ENCODE measurements around the gene ELMO3.

The ELMO3 gene

DNA sequence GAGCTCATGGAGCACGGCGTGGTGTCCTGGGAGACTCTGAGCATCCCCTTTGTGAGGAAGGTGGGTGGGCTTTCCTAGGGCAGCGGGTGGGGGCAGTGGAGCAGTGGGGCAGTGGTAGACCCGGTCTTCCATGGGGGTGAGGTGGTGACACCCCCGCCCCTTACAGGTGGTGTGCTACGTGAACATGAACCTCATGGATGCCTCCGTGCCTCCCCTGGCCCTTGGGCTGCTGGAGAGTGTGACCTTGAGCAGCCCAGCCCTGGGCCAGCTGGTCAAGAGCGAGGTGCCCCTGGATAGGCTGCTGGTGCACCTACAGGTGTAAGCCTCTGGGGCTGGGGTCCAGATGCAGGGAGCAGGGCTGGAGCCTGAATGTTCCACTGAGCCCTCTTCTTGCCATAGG lies 1.6 kb downstream of the ELMO3 start:
- no peak for DNase-seq

DNA sequence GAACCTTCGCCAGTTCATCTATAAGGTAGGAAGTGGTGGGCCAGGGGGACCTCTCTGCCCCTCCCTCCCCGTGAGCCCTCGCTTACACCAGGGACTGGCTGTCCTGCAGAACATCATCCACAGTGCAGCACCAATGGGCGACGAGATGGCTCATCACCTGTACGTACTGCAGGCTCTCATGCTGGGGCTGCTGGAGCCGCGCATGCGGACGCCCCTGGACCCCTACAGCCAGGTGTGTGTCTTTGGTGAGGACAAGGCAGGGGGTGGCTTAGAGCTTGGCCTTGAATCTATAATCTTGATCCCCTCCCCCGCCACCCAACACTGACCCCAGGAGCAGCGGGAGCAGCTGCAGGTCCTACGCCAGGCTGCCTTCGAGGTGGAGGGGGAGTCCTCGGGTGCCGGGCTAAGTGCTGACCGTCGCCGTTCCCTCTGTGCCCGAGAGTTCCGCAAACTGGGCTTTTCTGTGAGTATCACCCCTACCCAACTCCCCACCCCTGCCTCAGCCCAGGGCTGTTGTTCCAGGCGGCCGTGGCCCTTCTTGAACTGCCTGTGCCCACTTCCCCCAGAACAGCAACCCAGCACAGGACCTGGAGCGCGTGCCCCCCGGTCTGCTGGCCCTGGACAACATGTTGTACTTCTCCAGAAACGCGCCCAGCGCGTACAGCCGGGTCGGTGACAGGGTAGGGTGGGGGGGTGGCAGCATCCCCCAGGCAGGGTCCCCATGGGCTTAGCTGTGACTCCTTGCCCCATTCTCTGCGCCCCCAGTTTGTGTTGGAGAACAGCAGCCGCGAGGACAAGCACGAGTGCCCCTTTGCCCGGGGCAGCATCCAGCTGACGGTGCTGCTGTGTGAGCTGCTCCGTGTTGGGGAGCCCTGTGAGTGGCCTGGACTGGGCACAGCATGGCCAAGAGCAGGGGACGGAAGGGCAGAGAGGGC lies 2.7 kb downstream of the ELMO3 start:
- no peak for DNase-seq

DNA sequence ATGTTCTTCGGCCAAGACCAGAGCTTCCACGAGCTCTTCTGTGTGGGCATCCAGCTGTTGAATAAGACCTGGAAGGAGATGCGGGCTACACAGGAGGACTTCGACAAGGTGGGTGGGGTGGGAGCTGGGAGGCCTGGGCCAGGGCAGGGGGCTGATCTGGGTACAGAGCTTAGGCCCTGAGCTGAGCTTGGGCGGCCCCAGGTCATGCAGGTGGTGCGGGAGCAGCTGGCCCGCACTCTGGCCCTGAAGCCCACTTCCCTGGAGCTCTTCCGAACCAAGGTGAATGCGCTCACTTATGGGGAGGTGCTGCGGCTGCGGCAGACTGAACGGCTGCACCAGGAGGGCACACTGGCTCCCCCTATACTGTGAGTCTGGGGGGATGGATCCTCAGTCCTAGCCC lies 3.5 kb downstream of the ELMO3 start:
- no peak for DNase-seq

DNA sequence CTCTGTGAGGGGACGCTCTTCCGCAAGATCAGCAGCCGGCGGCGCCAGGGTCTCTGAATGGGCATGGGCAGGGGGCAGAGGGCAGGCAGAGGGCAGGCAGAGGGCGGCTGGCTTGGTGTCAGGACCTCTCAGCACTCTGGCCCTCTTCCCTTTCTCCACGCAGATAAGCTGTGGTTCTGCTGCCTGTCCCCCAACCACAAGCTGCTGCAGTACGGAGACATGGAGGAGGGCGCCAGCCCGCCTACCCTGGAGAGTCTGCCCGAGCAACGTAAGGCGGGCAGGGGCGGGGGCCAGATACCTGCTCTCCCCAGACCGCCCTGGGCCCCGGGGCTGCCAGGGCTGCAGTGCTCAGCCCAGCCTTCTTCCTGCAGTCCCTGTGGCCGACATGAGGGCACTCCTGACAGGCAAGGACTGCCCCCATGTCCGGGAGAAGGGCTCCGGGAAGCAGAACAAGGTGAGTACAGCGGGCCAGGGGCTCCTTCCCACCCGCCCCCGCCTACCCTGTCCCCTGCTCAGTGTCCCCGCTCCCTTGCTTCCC lies 4.1 kb downstream of the ELMO3 start:
- DNase-seq, result no peak

DNA sequence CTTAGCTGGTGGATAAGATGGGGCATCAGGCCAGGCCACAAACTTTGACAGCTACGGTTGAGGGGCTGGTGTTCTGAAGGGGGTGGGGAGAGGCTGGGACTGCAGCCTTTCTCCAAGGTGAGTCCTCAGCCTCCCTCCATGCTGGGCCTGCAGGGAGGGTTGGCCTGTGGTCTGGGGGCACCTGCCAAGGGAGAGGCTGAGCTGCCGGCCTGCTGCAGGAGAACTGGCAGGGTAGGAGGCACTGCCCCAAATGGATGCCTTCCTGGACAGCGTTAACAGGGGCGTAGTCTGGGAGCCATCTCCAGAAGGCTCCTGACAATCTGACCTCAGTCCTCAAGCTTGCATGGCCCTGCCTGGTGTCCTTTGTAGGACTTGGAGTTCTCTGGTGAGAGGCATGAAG lies 5.1 kb downstream of the ELMO3 start:
- no peak for DNase-seq

DNA sequence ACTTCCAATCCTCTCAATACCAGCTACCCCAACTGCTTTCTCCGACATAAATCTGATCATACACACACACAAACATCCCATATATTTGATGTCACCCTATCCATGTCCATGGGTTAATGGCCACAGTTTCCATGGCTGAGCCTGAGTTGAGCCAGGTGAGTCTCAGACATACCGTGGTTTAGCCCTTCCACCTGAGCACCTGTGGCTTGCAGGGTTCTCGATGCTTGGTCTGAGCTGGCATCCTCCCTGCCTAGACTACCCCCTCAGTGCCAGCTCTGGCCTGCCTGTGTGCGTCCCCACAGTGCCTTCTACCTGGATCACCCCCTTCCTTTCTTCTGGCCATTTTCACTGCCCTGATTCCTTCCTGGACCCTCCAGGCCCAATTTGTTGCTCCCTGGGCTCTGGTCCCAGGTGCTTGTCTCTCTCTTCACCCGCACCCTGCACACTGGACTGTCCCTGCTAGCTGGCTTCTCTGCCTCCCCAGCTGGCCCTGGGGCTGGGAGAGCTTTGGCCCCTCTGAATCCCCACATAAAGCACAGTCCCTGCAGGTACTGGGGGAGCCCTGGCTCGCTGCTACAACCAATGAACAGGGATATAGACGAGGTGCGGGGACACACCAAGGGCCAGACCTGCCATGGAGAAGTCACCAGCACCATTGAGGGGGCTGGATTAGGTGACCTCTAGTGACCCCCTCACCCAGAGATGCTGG lies 7.4 kb downstream of the ELMO3 start:
- no peak for DNase-seq

DNA sequence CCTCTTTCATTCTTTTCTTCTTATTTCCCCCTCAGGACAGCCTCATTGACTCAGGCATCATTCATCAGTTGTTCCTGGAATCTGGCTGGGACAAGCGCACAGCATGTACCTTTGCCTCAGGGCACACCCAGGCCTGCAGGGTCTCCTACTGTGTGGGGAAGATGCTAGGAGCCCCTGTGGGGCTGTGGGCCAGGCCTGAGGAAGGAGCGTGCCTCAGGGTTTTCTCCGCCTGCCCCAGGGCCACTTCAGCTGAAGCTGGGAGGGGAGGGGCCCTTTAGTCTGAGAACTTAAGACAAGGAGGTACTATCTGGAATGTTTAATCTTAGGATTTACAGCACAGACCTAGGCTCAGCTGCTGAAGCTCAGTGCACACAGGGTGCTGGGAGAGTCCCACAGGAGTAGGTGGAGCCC lies 7.9 kb downstream of the ELMO3 start:
- no peak for DNase-seq

DNA sequence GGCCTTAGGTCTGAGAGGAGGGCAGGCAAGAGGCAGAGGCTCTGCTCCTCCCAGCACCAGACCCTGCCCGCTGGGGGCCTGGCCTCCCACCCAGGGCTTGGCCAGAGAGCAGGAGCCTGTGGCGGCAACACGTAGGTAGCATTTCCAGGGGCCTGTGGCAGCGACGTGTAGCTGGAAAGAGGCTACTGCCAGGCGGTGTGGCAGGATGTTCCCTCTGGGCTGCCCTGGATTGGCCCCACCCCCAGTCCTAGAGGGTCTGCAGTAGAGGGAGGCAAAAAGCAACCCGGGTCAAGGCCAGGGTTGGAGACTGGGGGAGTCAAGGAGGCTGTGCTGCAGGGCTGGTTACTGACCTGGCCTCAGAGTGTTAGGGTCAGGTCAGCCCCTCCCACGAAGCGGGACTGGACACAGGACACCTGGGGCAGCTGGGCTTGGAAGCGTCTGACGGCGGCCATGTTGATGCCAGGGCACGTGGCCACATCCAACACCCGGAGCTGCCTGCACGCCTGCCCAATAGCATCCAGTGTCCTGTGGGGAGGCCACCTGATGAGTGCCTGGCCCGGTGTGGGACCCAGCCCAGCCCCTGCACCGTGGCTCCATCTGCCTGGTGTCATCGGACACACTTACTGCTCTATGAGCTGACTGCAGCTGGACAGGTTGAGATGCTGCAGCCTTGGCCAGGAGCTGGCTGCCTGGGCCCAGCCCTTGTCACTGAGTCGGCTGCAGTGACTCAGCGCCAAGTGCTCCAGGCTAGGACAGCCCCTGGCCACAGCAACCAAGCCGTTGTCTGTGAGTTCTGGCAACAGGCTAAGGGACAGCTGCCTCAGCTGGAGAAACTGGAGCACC lies 8.5 kb downstream of the ELMO3 start:
- DNase-seq, result no peak

DNA sequence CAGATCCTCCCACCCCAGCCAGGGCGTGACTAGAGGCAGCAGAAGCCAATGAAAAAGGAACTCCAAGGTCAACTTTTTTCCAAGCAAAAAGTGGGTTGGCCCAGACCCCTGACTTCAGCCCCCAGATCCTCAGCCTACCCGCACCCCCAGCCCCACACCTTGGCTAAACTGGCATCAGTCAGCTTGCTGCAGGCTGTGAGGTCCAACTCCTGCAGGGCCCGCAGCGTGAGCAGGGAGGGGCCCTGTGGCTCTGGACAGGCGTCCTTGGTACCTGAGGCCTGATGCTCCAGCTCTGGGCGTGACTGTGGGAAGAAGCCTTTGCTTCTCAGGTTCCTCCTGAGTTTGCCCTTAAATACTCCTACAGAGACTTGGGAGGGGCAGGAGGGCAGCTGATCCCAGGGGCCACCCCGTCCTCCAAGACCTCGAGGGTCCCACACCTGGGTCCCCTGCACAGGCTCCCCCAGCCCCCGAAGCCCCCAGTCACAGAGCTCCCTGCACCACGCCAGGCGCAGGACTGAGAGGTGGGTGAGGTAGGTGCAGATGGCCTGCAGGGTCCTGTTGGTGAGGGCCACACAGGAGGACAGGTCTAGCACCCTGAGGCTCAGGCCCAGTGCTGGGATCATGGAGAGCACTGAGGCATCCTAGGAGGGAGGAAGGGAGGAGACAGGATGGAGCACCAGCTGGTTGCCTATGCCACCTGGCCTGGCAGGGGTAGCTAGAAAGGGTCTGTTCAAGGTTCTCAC lies 9.4 kb downstream of the ELMO3 start:
- DNase-seq, result no peak

DNA sequence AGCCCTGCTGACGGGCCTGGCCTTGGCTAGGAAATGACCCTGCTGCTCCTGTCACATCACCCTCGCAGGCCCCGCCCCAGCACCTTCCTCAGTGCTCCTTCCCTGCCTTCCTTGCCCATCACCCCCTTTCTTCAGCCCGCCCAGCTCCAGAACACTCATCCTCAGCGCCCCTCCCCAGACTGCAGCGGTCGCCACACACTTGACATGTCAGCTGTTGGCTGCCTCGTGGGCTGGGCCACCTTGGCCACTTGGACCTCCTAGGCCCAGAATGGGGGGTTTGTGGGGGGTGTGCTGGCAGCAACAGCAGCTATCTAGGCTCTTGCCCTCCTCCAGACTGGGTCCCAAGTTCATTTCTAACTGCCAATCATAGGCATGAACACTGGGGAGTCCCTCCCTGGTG lies 10.6 kb downstream of the ELMO3 start:
- no peak for DNase-seq

DNA sequence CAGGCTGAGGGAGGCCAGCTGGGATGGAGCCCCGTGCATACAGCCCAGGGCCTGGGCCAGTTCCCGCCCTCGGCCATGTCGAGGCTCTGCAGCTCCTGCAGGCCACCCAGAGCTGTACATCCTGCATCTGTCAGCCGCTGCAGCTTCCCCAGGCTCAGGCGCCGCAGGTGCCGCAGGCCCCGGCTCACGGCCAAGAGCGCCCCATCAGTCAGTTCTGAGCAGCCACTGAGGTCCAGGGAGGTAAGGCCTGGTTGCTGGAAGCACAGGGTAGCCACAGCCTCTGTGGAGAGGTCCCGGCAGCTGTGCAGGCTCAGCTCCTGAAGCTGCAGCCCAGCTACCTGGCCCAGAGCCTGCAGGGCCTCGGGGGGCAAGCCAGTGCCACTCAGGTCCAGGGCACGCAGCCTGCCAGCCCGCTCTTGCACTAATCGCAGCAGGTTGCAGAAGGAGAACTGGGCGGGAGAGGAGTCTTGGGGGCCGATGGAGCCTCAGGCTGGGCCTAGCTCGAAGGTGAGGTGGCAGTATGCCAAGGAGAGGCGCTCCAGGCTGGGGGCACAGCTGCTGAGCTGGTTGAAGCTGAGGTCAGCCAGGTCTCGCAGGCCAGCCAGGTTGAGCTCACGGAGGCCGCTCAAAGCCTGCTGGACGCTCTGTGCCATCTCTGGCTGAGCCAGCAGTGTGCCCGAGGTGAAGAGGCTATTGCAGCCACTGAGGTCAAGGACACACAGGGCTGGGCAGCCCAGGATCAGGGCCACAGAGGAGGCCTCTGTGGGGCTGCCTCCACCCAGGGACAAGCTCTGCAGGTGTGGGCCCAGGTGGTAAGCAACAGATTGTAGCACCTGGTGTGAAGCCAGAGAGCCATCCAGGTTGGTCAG lies 11.4 kb downstream of the ELMO3 start:
- no peak for DNase-seq

DNA sequence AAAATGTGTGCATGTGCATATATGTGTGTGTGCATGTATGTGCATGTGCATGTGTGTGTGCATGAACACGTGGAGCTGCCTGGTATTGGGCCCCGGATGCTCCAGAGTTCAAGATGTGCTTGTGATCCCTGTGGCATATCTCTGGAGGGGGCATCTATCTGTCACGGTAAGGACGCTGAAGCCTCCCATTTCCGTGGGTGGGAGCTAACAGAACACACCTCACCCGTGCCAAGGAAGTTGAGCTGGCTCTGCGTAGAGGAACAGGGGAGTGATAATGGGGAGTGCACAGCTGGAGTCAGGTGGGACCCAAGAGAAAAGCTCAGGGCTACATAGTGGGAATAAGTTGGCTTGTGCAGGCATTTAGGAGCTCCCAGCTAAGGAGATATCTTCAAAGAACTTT lies 12.7 kb downstream of the ELMO3 start:
- no peak for DNase-seq

DNA sequence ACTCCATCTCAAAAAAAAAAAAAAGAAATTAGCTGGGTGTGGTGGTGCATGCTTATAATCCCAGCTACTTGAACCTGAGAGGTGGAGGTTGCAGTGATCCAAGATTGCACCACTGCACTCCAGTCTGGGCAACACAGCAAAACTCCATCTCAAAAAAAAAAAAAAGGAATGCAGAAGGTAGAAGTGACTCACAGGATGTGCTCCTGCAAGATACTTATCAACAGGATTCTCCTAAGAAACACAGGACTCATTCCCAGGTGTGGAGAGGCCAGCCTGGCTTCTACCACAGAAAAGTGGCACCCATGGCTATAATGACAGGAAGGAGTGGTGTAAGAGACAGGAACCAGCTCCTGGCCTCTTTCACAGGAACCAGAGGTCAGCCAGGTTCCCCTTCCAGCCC lies 13.8 kb downstream of the ELMO3 start:
- DNase-seq, result no peak

DNA sequence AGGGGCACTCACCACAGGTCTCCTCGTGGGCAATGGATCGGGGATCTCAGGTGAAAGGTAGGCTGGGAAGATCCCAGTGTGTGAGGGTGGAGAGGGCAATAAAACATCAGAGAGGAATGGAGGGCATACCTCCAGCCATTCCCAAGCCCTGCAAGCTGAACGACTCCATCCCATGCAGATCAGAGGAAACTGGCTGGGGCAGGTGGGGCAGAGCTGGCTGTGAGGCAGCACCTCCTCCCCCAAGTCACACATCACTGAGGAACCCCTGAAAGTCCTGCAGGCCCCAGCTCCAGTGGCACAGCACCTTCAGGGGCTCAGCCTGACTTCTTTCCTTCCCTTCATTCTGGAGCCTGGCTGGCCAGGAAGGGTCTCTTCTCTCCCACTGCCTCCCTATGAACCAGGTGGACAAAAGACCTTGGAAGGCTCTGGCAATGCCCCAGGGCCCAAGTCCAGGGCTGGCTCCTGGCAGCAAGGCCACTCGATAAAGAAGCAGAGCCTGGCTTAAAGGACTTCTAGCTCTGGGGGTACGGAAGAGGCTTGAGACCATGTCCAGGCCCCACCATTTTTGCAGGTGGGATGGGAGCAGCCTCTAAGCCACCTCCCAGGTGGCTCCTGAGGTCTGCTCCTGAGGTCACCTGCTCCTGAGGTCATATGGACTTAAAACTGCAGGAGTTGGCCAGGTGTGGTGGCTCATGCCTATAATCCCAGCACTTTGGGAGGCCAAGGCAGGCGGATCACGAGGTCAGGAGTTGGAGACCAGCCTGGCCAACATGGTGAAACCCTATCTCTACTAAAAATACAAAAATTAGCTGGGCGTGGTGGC lies 14.5 kb downstream of the ELMO3 start:
- DNase-seq, result no peak

DNA sequence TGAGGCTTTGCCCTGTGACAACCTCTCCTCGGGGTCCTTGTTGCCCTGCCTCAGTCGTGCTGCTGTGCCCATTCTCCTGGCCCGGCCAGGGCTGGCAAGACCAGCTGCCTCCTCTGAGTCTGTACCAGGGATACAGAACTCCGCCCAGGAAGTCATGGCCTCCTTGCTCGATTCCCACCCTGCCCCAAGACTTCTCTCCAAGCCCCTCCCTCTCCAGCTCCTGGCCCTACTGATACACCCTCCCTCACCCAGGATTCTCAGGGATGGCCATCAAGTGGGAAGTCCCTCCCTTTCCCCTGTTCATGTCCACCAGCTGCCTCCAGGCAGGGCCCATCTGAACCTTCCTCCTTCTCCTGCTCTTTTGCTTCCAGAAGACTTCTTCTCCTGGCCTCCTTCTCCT lies 16.8 kb downstream of the ELMO3 start:
- no peak for DNase-seq

DNA sequence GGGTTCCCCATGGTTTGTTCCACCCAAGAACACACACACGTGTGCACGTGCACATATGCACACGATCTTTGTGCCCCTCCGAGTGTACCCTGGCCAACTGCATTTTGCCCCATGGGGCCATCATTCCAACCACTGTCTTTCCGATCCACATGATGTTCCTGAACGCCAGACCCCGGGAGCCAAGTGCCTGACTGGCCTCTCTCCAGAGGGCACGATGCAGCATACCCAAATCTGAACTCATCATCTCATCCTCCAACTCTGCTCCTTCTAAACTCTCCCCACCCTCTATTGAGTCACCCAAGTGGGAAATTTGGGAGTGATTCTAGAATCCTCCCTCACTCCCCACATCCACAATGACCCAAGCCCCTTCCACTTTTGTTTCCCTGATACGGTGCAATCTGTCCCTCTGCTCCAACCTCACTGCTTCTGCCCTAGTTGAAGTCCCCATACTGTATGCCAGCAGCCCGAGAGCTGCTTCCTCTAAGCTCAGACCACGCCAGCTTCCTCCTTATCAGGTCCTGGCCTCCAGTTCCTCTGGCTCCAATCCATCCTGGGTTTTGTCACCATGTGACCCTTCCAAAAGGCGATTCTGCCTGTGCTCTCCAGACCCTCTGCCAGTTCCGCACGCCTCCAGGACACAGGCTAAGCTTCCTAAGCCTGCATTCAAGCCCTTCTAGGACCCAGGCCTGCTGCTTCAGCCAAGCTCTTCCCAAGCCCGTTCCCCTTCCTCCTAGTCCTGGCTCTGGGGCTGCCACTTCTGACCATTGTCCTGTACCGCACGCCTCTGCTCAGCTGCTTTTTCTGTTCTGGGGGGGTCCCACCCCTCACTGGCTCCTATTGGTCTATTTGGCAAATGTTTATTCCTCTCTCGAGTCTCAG lies 17.9 kb downstream of the ELMO3 start:
- no peak for DNase-seq

DNA sequence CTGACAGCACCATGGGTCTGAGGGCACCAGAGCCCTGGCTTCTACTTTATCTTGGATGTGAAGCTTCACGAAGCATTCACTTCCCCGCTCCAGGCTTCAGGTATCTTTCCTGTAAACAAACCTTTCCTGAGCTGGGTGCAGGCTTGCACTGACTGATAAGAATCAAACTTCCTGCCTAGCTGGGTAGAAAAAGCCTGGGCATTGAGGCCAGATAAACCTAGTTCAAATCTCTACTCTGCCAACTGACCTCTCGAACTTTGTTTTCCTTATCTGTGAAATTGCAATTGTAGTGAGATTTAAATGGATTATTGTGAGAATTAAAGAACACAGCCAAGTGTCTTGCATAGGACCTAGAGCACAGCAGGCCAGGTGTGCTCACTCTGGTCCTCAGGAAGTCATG lies 25.1 kb downstream of the ELMO3 start:
- DNase-seq, result no peak

DNA sequence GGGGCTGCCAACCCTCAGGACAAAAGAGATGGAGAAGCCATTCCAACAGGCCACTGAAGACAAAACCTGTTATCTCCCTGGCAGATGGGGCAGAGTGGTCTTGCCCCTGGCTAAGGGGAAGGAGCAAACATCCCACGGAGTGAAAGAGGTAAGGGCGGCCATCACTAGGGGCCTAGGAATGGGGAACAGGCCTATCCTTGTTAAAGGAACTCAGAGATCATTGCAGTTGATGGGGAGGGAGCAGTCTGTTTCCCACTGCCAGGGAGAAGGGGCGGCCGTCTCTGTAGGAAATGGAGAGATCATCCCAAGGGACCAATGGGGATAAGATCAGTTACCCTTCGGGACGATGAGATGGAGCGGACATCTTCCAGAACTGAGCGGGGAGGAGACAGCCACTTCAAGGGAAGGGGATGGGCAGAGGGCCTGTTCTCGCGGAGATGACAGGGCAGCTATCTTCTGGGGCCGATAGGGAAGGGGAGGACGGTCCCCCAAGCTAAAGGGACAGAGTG lies 27.4 kb downstream of the ELMO3 start:
- no peak for DNase-seq

All from HCEC 1CT (cell line).